NCI-H226 (cell line): ENCODE results near the gene MED9.

ENCODE experiments used
- DNase-seq: peaks from one replicate; pipeline ENCODE4 v3.0.0-alpha.2; 2015

MED9 gene

GRCh38 chr17:17540935-17541639 lies 64.3 kb downstream of the MED9 start:
- no peak for DNase-seq

GRCh38 chr17:17541640-17542001 lies 64.8 kb downstream of the MED9 start:
- no peak for DNase-seq
